ENCODE results near the gene GMEB2.
"Not testable (repeated sequence)": the region's sequence is repeated elsewhere in the genome, so short reads cannot be mapped to it uniquely, and the experiment has no call there.

Gene GMEB2

DNA sequence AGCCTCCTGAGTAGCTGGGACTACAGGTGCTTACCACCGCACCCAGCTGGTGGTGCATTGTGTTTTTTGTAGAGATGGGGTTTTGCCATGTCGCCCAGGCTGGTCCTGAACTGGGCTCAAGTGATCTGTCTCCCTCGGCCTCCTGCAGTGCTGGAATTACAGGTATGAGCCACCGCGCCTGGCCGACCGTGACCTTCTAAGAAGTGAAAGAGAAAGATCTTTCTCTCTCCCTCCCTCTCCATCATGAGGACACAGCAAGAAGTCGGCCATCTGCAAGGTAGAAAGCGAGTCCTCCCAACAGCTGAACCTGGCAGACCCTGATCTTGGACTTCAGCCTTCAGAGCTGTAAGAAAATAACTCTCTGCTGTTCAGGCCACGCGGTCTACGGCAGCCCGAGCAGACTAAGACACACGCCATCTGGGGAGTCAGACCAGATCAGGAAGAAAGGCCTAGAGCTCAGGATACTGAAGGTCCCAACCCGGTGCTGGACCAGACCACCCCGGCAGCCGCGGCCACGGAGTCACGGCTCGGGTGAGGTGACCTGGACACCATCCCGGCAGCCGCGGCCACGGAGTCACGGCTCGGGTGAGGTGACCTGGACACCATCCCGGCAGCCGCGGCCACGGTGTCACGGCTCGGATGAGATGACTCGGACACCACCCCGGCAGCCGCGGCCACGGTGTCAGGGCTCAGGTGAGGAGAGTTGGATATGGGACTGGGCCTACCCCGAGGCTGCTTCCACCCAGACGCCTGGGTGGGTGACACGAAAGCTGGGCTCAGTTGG is 9.6 kb downstream of the GMEB2 start:
- DNase-seq: no peak

DNA sequence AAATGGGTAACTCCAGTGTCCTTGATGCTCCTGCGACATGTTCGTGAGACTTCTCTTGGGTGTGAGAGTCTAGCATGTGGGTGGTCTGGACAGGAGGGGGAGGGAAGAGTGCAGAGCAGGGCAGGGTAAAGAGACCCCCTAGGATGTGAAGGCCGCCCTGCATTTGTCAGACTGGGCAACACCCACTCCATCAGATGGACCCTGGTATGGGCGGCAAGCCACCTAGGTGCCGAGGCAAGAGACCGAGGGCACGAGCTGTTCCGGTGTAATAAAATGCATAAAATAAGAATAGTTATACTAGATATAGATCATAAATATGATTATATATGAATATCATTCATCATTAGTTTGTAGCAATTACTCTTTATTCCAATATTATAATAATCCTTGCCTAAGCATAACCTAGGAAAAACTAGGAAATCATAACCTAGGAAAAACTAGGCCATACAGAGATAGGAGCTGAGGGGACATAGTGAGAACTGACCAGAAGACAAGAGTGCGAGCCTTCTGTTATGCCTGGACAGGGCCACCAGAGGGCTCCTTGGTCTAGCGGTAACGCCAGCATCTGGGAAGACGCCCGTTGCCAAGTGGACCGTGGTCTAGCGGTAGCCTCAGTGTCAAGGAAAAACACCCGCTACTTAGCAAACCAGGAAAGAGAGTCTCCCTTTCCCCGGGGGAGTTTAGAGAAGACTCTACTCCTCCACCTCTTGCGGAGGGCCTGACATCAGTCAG is 12.9 kb downstream of the GMEB2 start:
- DNase-seq: peak in 4 of 56 donors; percentile 13 to 19 (median 14)

DNA sequence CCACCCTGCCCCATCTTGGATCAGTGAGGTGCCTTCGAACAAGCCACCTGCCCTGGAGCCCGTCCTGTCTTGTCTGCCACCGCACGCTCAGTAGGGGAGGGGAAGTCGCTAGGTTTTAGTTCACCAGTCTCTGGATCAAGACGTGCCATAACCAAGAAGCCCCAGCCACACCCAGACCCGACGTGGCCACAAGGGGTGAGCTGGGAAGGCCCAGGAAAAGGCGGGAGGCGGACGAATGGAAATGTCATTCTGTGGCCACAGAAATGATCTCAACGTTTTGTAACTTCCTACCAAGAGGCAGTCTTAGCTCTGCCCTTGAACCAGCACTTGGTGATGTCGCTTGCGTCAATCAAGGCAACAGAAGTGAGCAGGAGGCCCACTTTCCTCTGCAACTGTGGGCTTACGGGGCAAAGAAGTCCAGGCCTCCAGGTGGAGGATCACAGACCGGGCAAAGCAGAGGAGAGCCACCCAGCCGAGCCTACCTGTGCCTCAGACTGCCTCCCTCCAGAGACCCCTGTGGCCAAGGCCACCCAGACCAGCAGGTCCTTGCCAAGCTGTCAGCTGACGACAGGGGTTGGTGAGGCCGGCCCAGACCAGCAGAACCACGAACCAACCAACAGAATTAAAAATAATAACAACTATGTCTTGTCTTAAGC is 14.5 kb downstream of the GMEB2 start:
- DNase-seq: no peak

DNA sequence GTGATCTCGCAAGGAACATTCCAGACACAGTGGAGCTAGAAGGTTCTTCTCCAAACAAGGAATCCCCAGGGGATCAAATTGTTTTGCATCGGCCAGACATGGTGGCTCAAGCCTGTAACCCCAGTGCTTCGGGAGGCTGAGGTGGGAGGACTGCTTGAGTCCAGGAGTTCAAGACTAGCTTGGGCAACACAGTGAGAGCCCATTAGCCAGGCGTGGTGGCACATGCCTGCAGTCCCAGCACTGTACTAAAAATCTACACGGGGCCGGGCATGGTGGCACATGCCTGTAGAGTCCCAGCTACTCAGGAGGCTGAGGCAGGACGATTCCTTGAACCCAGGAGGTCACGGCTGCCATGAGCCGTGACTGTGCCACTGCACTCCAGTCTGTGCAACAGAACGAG is 15.3 kb downstream of the GMEB2 start:
- no peak for DNase-seq

DNA sequence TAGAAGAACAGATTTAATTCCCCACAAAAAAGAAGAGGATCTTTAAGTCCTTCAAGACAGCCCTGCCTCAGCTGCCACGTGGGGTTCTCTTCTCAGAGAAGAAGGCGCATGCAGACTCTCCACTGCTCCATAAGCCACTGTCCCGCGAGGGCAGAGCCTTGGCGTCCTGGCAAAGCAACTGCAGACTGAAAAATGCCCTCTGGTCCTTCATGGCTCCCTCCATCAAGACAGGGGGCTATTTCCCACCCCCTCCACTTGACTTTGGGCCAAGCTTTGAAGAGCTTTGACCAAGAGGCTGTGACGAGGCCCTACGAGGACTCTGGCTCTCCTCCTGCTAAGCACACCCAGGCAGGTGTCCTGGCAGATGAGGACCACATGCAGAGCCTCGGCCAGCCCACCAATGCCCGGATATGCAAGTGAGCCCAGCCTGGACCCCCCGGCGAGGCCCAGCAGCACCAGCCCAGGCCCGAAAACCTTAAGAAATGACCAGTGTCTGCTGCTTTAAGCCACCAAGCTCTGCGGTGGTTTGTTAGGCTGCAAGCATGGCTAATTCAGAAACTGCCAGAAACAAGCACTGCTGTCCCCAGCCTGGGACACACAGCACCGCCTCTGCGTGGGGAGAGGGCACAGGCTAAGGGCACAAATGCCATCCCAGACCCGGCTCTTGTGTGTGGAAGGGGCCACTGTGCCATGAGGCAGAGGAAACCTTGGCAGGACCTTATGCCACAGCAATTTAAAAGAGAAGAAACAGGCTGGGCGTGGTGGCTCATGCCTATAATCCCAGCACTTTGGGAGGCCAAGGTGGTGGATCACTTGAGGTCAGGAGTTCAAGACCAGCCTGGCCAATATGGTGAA is 16.1 kb downstream of the GMEB2 start:
- no peak for DNase-seq

DNA sequence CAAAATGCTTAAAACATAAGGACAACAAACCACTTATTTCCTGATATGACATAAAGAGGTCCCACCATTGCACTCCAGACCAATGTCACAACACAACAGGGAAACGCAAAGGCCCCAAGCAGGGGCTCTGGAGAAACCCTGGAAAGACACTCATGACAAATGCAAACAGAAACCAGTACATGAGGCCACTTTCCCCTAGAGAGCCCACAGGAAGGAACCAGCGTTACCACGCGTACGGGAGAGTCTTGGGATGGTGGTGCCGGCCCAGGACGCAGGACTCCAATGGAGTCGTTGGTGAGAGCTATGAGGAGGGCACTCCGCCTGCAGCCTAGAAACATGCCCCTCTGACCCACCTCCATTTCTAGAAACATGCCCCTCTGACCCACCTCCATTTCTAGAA is 20.2 kb downstream of the GMEB2 start:
- no peak for DNase-seq

DNA sequence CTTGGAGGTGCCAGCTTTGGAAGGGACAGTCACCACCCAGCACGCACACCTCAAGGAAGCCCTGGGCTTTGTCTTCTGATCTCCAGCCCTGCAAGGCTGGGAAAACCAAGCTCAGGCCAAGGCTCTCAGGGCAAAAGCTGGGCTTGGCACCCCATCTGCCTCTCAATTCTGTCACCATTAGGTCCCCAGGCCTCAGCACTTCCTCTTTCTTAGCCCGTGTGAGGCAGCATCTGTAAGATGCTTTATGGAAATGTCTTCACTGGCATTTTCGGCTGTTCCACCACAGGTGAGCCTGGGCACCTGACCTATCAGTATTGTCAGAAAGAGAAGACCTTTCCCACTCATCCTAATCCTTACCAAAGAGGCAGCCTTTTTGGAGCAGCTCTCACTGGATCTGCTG is 24.6 kb downstream of the GMEB2 start:
- DNase-seq: no peak

DNA sequence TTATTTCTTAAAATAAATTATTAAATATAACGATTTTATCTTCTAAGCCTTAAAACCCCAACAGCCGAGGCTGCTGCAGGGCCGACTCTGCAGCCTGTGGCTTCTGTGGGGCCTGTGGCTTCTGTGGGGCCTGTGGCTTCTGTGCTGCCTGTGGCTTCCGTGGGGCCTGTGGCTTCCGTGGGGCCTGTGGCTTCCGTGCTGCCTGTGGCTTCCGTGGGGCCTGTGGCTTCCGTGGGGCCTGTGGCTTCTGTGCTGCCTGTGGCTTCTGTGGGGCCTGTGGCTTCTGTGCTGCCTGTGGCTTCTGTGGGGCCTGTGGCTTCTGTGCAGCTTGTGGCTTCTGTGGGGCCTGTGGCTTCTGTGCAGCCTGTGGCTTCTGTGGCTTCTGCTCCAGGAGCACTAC is 25.2 kb downstream of the GMEB2 start:
- DNase-seq: not testable (repeated sequence)

DNA sequence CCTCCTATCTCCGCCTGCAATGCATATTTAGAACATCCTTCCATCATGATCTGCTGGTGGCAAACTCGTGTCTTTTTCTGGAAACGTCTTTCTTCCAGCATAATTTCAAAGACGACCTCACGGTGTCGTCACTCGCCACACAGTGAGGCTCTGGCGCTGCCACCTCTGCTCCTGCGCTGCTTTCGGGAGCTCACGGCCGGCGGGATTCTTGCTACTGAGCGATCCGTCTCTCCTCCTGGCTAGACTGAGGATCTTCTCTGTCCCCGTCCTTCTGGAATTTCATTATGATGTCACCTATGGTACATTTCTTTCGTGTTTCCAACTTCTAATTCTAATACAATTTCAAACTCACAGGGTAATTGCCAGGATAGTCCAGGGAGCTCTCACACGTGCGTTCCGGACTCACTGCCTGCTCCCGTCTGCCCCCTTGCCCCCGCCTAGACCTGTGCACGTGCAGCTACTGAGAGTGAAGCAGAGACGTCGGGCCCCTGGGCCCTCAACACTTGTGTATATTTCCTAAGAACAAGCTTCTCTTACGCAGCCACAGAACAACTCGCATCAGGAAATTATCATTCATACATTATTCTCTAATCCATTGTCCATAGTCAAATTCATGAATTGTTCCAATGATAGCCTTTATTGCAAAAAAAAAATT is 27.4 kb downstream of the GMEB2 start:
- no peak for DNase-seq

DNA sequence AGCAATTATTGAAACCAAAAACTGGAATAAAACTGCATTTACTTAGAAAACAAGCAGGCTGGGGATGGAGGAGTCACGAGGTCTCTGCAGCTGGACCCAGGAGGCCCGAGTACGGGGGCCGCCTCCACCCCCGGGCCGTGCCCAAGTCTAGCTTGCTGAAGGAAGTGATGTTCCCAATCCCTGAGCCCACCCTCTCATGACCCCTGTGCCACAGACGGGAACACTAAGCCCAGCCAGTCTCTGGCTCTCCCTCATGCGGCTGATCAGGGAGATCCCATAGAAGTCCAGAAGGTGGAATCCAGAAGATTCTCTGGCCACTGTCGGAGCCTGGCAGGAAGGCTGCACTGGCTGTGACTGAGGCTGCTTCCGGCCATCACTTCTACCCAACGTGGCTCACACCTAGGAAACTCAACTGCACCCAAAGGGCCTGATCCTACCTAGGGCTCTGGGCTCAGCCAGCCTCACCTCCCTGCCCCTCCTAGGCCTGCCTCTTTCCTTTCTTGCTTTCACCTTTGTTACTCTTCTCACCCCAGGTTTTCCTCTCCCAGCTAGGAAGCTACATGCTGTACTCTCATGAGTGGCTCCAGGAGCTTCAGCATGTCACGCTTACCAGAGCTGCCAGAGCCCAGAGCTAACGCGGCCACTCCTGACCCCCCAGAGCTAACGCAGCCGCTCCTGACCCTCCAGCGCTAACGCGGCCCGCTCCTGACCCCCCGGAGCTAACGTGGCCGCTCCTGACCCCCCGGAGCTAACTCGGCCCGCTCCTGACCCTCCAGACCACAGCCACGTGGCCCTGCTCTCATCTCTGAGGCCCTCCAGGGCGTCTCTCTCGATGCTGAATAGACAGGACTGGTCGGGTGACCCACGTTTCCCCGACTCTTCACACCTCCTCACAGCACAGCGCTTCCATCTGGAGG is 28.2 kb downstream of the GMEB2 start:
- no peak for DNase-seq

DNA sequence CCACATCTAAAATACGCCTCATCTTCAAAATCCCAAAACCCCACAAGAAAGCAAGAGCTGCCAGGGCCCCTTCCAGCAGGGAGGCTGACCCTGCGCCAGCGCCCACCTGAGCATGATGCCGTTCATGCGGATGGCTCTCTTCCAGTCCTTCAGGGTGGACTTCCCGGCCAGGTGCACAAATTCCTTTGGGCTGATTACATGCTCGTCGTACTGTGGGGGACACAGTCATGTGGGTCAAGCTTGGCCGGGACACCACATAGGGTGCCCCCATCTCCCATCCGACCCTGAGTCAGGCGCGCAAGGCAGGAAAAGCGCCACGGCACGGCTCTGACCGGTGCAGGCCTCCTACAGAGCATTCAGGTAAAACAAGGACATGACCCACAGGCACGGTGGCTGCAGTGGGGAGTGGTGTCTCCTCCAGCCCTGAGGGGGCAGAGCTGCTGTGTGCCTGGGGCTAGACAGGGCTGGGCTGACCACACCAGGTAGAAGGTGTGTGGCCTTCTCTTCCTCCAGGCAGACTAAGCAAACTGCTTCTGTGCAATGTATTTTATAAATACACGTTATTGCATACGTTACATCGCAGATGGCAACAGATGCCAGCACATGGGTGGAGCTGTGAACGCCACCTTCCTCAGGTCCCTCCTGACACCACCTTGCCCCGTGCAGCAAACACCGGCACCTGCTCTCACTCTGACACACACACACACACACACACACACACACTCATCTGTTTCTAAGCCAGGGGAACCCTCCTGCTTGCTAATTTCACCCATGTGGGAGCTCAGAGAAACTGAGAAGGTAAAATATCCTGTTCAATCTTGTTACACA is 29.0 kb downstream of the GMEB2 start:
- DNase-seq: no peak

- no peak for DNase-seq
Measured at GRCh38 chr20:63596423-63596822, 30.5 kb downstream of the GMEB2 start.

DNA sequence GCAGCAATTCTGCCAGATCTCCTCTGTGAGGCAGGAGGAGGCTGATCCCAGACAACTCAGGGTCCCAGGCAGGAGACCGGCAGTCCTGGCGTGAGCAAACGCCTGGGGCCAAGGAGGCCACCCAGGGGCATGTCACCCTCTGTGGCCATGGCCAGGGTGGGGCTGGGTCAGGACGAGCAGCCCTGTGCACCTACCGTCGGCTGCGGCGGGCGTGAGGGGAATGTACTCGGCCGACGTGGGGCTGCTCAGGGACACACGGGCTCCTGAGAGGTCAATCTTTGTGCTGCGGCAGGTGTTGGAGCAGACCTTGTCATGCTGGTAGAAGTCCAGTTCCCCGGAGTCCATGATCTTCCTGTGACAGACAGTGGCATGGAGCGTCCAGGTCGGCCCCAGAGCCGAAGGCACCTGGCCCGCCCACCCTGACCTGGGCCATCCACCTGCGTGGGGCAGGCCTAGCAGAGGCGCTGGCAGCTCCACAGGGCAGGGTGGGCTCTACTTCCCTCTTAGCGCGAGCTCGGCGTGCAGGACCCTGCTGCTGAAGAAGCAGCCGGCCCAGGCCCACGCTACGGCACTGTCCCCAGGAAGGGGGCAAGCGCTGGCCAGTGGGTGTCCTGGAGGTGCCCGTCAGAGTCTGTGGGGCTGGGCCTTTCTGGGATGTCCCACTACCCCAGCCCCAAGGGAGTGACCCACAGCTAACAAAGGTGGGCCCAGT is 31.3 kb downstream of the GMEB2 start:
- no peak for DNase-seq

- DNase-seq: no peak
Measured at GRCh38 chr20:63594043-63594561, 32.8 kb downstream of the GMEB2 start.

DNA sequence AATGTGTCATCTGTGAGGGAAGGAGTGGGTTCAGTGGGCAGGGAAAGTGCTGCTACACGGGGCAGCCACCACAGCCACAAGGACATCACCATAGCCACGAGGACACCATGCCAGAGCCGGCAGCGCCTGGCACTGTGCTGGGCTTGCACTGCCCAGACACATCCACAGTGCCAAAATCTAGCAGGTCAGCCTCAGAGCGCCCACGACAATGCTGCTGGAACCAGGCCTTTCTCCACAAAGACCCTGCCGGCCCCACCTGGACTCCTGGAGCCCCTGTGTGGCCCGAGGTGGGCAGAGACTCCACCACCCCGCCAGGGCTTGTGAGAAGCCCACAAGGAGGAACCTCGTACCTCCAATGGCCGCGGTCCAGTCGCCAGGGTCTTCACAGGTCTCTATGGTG is 34.2 kb downstream of the GMEB2 start:
- peak in 9 of 56 donors; percentile 2 to 68 (median 17) for DNase-seq

- no peak for DNase-seq
Measured at GRCh38 chr20:63591786-63592355, 35.0 kb downstream of the GMEB2 start.

DNA sequence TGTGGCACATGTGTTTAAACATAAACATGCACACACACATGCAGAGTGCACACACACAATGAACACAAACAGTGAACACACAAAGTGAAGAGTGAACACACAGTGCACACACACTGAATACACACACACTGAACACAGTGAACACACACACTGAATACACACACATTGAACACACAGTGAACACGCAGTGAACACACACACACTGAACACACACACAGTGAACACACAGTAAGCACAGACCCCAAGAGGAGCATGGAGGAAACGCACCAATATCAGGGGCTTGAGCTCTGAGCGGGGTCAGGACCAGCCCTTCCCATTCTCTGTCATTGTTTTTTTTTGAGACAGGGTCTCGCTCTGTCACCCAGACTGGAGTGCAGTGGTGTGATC is 35.8 kb downstream of the GMEB2 start:
- no peak for DNase-seq
